Esophagus (tissue), 2 donors: ENCODE data around the gene ZSCAN26. TPM values are rescaled to one million over a fixed set of nuclear protein-coding genes. Genes with fewer than 3 reads are reported as not detected.
A peak's percentile ranks its signal among the peaks of the same experiment; 100 is the strongest.
"Not testable (repeated sequence)": the region's sequence is repeated elsewhere in the genome, so short reads cannot be mapped to it uniquely, and the experiment has no call there.

Experiments used
- H3K27ac ChIP-seq, 2 donors: one replicate each; pipeline ENCODE4 v1.5.1; 2013; ENCODE audit warnings: low read depth in 2 of 2, mild to moderate bottlenecking in 2 of 2, inconsistent platforms in 1 of 2, low read length in 1 of 2, moderate library complexity in 1 of 2
- H3K27me3 ChIP-seq, 2 donors: one replicate each; pipeline ENCODE4 v1.6.1; 2013; ENCODE audit warnings: low read length in 2 of 2, control low read depth in 1 of 2, mild to moderate bottlenecking in 1 of 2; ENCODE audit not compliant: insufficient read depth in 2 of 2, control insufficient read depth in 1 of 2
- H3K36me3 ChIP-seq, 2 donors: one replicate each; pipeline ENCODE4 v1.6.1; 2013; ENCODE audit warnings: low read length in 1 of 2; ENCODE audit not compliant: control insufficient read depth in 2 of 2, insufficient read depth in 2 of 2
- H3K4me1 ChIP-seq, 2 donors: one replicate each; pipeline ENCODE4 v1.6.1; 2013; ENCODE audit warnings: low read length in 1 of 2; ENCODE audit not compliant: control insufficient read depth in 2 of 2, insufficient read depth in 2 of 2
- H3K4me3 ChIP-seq, 2 donors: one replicate each; pipeline ENCODE4 v1.5.1; 2013; ENCODE audit warnings: low read length in 2 of 2, mild to moderate bottlenecking in 2 of 2, low read depth in 1 of 2, moderate library complexity in 1 of 2
- H3K9me3 ChIP-seq, 2 donors: one replicate each; pipeline ENCODE4 v1.6.1; 2013; ENCODE audit warnings: mild to moderate bottlenecking in 2 of 2, low read depth in 1 of 2, low read length in 1 of 2, moderate library complexity in 1 of 2; ENCODE audit not compliant: control insufficient read depth in 2 of 2, insufficient read depth in 1 of 2
- WGBS, 2 donors: extraction: QIAGEN DNeasy Blood & Tissue Kit; methylation state at CpG; one replicate each; pipeline ENCODE4 v1.1.7; 2013; 5-methylcytosine and 5-hydroxymethylcytosine counted together
- polyA plus RNA-seq, 2 donors: library from polyadenylated mRNA; stranded (reverse); fragments of 200-250 nt; gene quantifications; one replicate each; pipeline ENCODE4 v1.2.3, GENCODE V29; 2013
- donor health status: healthy with polysubstance abuse.
- donor health status: Bipolar disorder and iron deficiency.

Gene ZSCAN26
- polyA plus RNA-seq, 2 donors: 3.6 to 4.7 TPM

DNA sequence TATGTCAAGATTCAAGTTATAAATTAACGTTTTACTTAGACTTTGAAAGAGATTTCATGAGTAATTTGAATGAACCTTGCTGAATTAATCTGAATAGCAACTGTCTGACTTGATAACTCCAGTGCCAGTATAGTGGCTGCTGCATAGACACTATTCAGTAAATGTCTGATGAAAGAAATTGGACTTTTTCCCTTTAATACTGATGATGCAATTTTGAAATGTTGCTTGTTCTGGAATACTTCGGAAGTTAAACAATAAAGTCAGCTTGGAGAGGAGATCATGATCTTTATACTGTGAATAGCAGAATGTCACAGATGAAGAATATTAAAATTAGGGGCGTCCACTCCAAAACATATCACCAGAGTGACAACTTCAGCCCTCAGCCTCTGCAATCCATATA lies 10.8 kb downstream of the ZSCAN26 start:
- Histone ChIP-seq H3K4me1 (no peaks in the 10 kb centered on the region), H3K27ac (no peak overlapping the region), H3K4me3 (no peak overlapping the region), H3K36me3 (peaks cover 2 to 9% of the 10 kb centered on the region in 2 donors), H3K9me3 (no peaks in the 10 kb centered on the region), H3K27me3 (no peaks in the 10 kb centered on the region)
- WGBS, 2 donors: 69 to 72% methylated on average over 3 of the region's 3 CpGs

DNA sequence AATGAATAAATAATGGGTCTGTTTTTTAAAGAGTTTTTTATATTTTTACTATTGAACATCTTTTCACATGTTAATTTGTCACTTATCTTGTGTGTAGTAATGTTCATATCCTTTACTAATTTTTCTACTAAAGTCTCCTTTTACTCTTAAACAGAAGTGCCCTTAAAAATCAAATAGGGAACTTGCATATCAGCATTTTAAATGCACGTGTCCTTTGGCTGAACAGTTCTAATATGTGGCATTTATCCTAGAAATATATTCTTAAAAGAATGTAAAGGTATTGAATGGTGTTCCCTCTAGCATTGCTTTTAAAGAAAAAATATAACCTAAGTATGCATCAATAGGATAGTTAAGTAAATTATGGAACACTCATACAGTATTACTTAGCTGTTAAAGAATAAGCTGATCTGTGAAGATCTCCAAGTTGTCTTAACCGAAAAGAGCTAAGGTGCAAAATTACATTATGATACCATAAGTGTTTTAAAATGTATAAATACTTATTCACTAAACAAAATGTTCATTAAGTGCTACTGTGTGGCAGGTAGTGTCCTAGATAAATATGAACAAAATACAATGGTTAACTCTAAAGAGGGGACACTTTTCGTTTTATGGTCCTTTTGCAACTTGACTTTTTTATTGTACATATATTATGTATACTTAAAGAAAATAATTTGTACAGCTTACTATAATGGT lies 13.8 kb downstream of the ZSCAN26 start:
- WGBS, 2 donors: 41 to 48% methylated on average over 3 of the region's 3 CpGs
- no peak overlapping the region for H3K27ac ChIP-seq
- no peaks in the 10 kb centered on the region for H3K27me3 ChIP-seq
- H3K36me3 ChIP-seq: peaks cover 0 to 9% of the 10 kb centered on the region in 2 donors
- peak overlapping the region in 1 of 2 donors; percentile 63 for H3K4me3 ChIP-seq
- peaks cover 0 to 3% of the 10 kb centered on the region in 2 donors for H3K9me3 ChIP-seq
- H3K4me1 ChIP-seq: no peaks in the 10 kb centered on the region

- H3K4me1 ChIP-seq: no peaks in the 10 kb centered on the region
- whole genome bisulfite sequencing, 2 donors: 1% methylated on average over 50 of the region's 50 CpGs
- H3K27me3 ChIP-seq: no peaks in the 10 kb centered on the region
- H3K9me3 ChIP-seq: peaks cover 0 to 3% of the 10 kb centered on the region in 2 donors
- peaks cover 0 to 5% of the 10 kb centered on the region in 2 donors for H3K36me3 ChIP-seq
- H3K27ac ChIP-seq: no peak within 1 kb of the TSS
- peak within 1 kb of the TSS; percentile 56 to 63 for H3K4me3 ChIP-seq
Measured at GRCh38 chr6:28281288-28282064, 14.5 kb downstream of the ZSCAN26 start, which contains the start of gene PGBD1. PGBD1 (plus strand) TSS chr6:28281572; CDS start chr6:28283814, 2,242 bp downstream.

DNA sequence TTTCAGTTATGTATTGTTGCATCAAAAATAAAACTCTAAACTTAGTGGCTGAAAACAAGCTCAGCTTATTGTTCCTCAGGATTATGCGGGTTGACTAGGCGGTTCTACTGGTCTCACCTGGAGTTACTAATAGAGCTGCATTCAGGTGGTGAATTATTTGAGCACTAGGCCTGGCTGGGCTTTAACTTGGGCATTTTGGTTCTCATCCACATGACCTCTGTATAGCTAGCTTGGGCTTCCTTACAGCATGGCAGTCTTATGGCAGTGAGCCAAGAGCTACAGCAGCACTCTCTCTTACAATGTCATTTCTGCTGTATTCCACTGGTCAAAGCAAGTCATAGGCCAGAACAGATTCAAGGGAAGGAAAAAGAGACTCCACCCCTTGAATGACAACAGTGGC lies 16.0 kb downstream of the ZSCAN26 start:
- 82 to 85% methylated on average over 2 of the region's 2 CpGs for WGBS, 2 donors
- no peaks in the 10 kb centered on the region for H3K4me1 ChIP-seq
- H3K9me3 ChIP-seq: peaks cover 0 to 3% of the 10 kb centered on the region in 2 donors
- H3K4me3 ChIP-seq: no peak overlapping the region
- H3K36me3 ChIP-seq: peaks cover 0 to 3% of the 10 kb centered on the region in 2 donors
- H3K27me3 ChIP-seq: no peaks in the 10 kb centered on the region
- peak overlapping the region in 1 of 2 donors; percentile 22 for H3K27ac ChIP-seq

DNA sequence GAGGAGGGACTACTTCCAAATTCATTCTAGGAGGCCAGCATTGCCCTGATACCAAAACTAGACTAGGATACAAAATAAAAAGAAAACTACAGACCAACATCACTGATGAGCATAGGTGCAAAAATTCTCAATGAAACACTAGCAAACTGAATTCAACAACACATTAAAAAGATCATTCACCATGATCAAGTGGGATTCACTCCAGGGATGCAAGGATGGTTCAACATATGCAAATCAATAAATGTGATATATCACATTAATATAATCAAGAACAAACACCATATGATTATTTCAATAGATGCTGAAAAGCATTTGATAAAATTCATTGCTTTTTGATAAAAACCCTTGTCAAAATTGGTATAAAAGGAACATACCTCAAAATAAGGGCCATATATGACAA lies 24.6 kb downstream of the ZSCAN26 start:
- H3K9me3 ChIP-seq: no peaks in the 10 kb centered on the region
- H3K27ac ChIP-seq: no peak overlapping the region
- H3K4me1 ChIP-seq: no peaks in the 10 kb centered on the region
- peaks cover 0 to 6% of the 10 kb centered on the region in 2 donors for H3K36me3 ChIP-seq
- H3K27me3 ChIP-seq: no peaks in the 10 kb centered on the region
- no peak overlapping the region for H3K4me3 ChIP-seq

GRCh38 chr6:28295326-28295725 lies 28.4 kb downstream of the ZSCAN26 start:
- Histone ChIP-seq H3K27ac (no peak overlapping the region), H3K9me3 (no peaks in the 10 kb centered on the region), H3K36me3 (peaks cover 0 to 3% of the 10 kb centered on the region in 2 donors), H3K27me3 (no peaks in the 10 kb centered on the region), H3K4me3 (no peak overlapping the region), H3K4me1 (no peaks in the 10 kb centered on the region)
- 89 to 90% methylated on average over 5 of the region's 5 CpGs for WGBS, 2 donors

DNA sequence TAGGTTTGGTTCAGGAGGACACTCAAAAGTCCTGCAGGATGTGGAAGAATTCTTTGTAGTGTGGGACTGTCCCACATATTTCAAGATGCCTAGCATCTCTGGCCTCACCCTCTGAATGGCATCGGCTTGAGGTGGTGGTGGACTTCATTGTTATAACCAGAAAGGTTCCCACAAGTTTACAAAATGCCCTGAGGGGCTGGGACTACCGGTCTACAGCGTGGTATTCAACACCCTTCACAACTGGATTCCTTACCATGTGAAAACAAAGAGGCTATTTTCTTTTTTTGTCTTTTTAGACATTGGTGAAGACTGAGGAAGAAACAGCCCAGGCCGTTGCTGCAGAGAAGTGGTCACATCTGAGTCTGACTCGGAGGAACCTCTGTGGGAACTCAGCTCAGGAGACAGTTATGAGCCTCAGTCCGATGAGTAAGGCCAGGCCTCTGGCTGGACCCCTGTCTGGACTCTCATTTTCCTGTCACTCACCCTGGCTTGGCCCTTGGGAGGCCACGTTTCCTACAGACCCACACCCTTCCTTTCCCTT lies 29.6 kb downstream of the ZSCAN26 start:
- Histone ChIP-seq H3K36me3 (peaks cover 0 to 3% of the 10 kb centered on the region in 2 donors), H3K4me3 (no peak overlapping the region), H3K4me1 (no peaks in the 10 kb centered on the region), H3K27ac (no peak overlapping the region), H3K9me3 (no peaks in the 10 kb centered on the region), H3K27me3 (no peaks in the 10 kb centered on the region)
- 87 to 94% methylated on average over 7 of the region's 7 CpGs for WGBS, 2 donors

- H3K9me3 ChIP-seq: no peaks in the 10 kb centered on the region
- H3K27me3 ChIP-seq: no peaks in the 10 kb centered on the region
- 79 to 84% methylated on average over 3 of the region's 3 CpGs for WGBS, 2 donors
- no peak overlapping the region for H3K27ac ChIP-seq
- no peak overlapping the region for H3K4me3 ChIP-seq
- H3K36me3 ChIP-seq: no peaks in the 10 kb centered on the region
- no peaks in the 10 kb centered on the region for H3K4me1 ChIP-seq
Measured at GRCh38 chr6:28303570-28303969, 36.6 kb downstream of the ZSCAN26 start.

DNA sequence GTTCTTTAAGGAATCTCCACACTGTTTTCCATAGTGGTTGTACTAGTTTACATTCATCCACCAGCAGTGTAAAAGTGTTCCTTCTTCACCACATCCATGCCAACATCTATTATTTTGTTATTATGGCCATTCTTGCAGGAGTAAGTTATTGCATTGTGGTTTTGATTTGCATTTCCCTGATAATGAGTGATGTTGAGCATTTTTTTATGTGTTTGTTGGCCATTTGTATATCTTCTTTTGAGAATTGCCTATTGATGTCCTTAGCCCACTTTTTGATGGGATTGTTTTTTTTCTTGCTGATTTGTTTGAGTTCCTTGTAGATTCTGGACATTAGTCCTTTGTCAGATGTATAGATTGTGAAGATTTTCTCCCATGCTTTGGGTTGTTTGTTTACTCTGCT lies 39.4 kb downstream of the ZSCAN26 start:
- H3K4me3 ChIP-seq, H3K27ac ChIP-seq, H3K36me3 ChIP-seq, H3K27me3 ChIP-seq, H3K9me3 ChIP-seq, H3K4me1 ChIP-seq: not testable (repeated sequence)
